Neural progenitor cell (in vitro differentiated cells): ENCODE results near the gene PSMG4.

Experiments used
- EZH2phosphoT487 ChIP-seq: fragments of 200-600 bp; sonication (generic); IDR thresholded peaks from 2 replicates; pipeline ENCODE4 v1.6.1; 2017; ENCODE audit warnings: antibody characterized with exemption
- TF ChIP-seq, protein P1 (sequence below): fragments of 200-600 bp; sonication (generic); IDR thresholded peaks from 2 replicates; pipeline ENCODE4 v1.5.1; 2017; ENCODE audit warnings: antibody characterized with exemption, mild to moderate bottlenecking

DNA sequence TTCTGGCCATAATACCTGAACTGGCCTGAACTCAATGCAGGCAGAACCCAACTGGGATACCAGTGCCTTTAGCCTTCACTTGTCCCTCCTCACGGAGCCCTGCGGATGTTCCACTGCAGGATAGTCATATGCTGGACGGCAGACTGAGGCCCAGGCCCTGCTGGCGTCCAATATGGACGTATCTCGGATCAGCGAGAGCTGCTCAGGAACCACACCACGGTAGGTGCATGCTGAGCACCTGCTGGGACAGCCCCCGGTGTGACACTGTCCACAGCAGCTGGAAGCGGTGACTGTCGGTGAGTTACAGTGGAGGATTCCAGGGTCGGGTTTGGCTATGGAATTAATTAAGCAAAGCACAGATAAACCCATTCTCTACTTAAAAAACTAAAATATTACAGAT is 48.7 kb downstream of the PSMG4 start:
- TF ChIP-seq, protein P1, sequence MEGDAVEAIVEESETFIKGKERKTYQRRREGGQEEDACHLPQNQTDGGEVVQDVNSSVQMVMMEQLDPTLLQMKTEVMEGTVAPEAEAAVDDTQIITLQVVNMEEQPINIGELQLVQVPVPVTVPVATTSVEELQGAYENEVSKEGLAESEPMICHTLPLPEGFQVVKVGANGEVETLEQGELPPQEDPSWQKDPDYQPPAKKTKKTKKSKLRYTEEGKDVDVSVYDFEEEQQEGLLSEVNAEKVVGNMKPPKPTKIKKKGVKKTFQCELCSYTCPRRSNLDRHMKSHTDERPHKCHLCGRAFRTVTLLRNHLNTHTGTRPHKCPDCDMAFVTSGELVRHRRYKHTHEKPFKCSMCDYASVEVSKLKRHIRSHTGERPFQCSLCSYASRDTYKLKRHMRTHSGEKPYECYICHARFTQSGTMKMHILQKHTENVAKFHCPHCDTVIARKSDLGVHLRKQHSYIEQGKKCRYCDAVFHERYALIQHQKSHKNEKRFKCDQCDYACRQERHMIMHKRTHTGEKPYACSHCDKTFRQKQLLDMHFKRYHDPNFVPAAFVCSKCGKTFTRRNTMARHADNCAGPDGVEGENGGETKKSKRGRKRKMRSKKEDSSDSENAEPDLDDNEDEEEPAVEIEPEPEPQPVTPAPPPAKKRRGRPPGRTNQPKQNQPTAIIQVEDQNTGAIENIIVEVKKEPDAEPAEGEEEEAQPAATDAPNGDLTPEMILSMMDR: no peak
- no peak for TF ChIP-seq EZH2phosphoT487
